ENCODE measurements around the gene PRKN. TPM values are rescaled to one million over a fixed set of nuclear protein-coding genes. Genes with fewer than 3 reads are reported as not detected.

Gene PRKN
- total and polyA plus RNA-seq, 9 of the 15 experiments (the other 6 are each of a cell fraction or from before 2014, with no cell fraction given): 0.03 to 0.96 (median 0.15) TPM; not detected in 2

GRCh38 chr6:162512744-162513143 lies 214.8 kb downstream of the PRKN start:
- no peaks in the 10 kb centered on the region for H3K36me3 ChIP-seq (ENCODE audit: control insufficient read depth, insufficient read depth, low read length)
- no peak overlapping the region for H2AFZ ChIP-seq (ENCODE audit: low read depth, low read length)
- 1% methylated on average over 4 of the region's 4 CpGs for WGBS (ENCODE audit: insufficient coverage, low coverage, missing lambda C conversion rate)
- FAIRE-seq (no peak), ATAC-seq (no peak), DNase-seq (ENCODE audit: extremely low read depth in 1 of 4, low spot score in 3 of 4) (no peak)
- H3K9me3 ChIP-seq (replicated peaks; ENCODE audit: control insufficient read depth, insufficient read depth, low read depth, low read length): no peaks in the 10 kb centered on the region
- no peaks in the 10 kb centered on the region for H3K4me1 ChIP-seq (replicated peaks in 1 of 2; ENCODE audit: control insufficient read depth in 2 of 2, insufficient read depth in 2 of 2, low read length in 2 of 2)
- no peaks in the 10 kb centered on the region for H3K27me3 ChIP-seq (ENCODE audit: control insufficient read depth in 2 of 2, insufficient read depth in 2 of 2, low read length in 2 of 2)
- H3K4me2 ChIP-seq (ENCODE audit: insufficient read depth, low read length): no peak overlapping the region
- TF ChIP-seq WHSC1 (IDR thresholded peaks at IDR 0.05; ENCODE audit: low read length): no peak
- TF ChIP-seq NR2C2 (CRISPR knock-in tag; IDR thresholded peaks at IDR 0.05): no peak
- no peak for TF ChIP-seq NR2C2 (tag; IDR thresholded peaks at IDR 0.05)
- TF ChIP-seq MTF1 (CRISPR knock-in tag; IDR thresholded peaks at IDR 0.05; ENCODE audit: borderline replicate concordance): no peak
- TF ChIP-seq SRSF7 (optimal IDR thresholded peaks at IDR 0.05; ENCODE audit: low read depth, low read length): no peak
- TF ChIP-seq ZNF395 (CRISPR knock-in tag; IDR thresholded peaks at IDR 0.05): no peak
- TF ChIP-seq ESRRA (IDR thresholded peaks at IDR 0.05; ENCODE audit: borderline replicate concordance, low read depth): no peak
- TF ChIP-seq ZBTB33 (CRISPR knock-in tag; IDR thresholded peaks at IDR 0.05): no peak
- TF ChIP-seq EHMT2 (IDR thresholded peaks at IDR 0.05): no peak
- no peak for TF ChIP-seq TCFL5 (CRISPR knock-in tag; conservative IDR thresholded peaks at IDR 0.05)
- TF ChIP-seq ATF7 (IDR thresholded peaks at IDR 0.05): no peak
- in situ Hi-C loops (cut with MboI) (no loop called here), intact Hi-C loops (cut with micrococcal nuclease) (no loop called here)
- no peak overlapping the region for H3K9ac ChIP-seq (ENCODE audit: insufficient read depth in 1 of 2, low read depth in 2 of 2, low read length in 2 of 2)
- H3K27ac ChIP-seq (ENCODE audit: extremely low read depth, low read depth, low read length): no peak overlapping the region
- H3K79me2 ChIP-seq (ENCODE audit: control insufficient read depth, insufficient read depth, low read length): no peaks in the 10 kb centered on the region
- no peaks in the 10 kb centered on the region for H3K9me1 ChIP-seq (ENCODE audit: control insufficient read depth, insufficient read depth, low read length)
- ChIA-PET CTCF (ENCODE audit: low intra/inter-chr PET ratio) (no interaction called here), POLR2A (no interaction called here)
- BruUV-seq (replicated peaks): no TSS peak
- no peaks in the 10 kb centered on the region for H4K20me1 ChIP-seq (replicated peaks; ENCODE audit: control insufficient read depth, insufficient read depth, low read length)
- no peak overlapping the region for H3K4me3 ChIP-seq
